H1 (cell line): Measurements from ENCODE around the gene RGS9. TPM values are rescaled to one million over a fixed set of nuclear protein-coding genes. Genes with fewer than 3 reads are reported as not detected.

ENCODE experiments used
- CTCF ChIA-PET: fragments of 300-600 bp; sonication (Branson Sonifier 250); formaldehyde crosslinking; loops from one replicate; lab custom pipeline; 2021; ENCODE audit not compliant: partially characterized antibody; lab: Charles Lee
- POLR2A ChIA-PET: fragments of 300-600 bp; sonication (Branson Sonifier 250); formaldehyde crosslinking; loops from one replicate; lab custom pipeline; 2021; ENCODE audit warnings: inconsistent platforms; ENCODE audit not compliant: partially characterized antibody; lab: Charles Lee
- DNase-seq, 2 experiments: peaks; one replicate each; pipeline versions ENCODE4 v3.0.0 to v3.0.0-alpha.2; 2010 to 2022; ENCODE audit warnings: low spot score in 2 of 2, low read depth in 1 of 2, mixed read lengths in 1 of 2
- FAIRE-seq: peaks from 2 replicates; lab custom pipeline; 2011; peaks lifted over from hg19 to GRCh38; lab: Jason Lieb, UNC
- H2AFZ ChIP-seq: 2 replicates; pipeline ENCODE4 v1.8.1; 2012; ENCODE audit warnings: low read length, inconsistent platforms
- H2AK5ac ChIP-seq: 2 replicates; pipeline ENCODE4 v1.6.1; 2013; ENCODE audit warnings: low read depth, low read length
- H2BK120ac ChIP-seq: replicated peaks from 2 replicates; pipeline ENCODE3; 2013; ENCODE audit warnings: low read depth, low read length, inconsistent platforms
- H2BK12ac ChIP-seq: 2 replicates; pipeline ENCODE4 v1.6.1; 2013; ENCODE audit warnings: low read depth, low read length
- H2BK15ac ChIP-seq: 2 replicates; pipeline ENCODE4 v1.6.1; 2013; ENCODE audit warnings: low read length
- H2BK20ac ChIP-seq: 2 replicates; pipeline ENCODE4 v1.6.1; 2013; ENCODE audit warnings: low read length
- H2BK5ac ChIP-seq: 2 replicates; pipeline ENCODE4 v1.6.1; 2013; ENCODE audit warnings: low read depth, low read length
- H3K14ac ChIP-seq: 2 replicates; pipeline ENCODE4 v1.6.1; 2013; ENCODE audit warnings: inconsistent platforms; ENCODE audit not compliant: insufficient read length
- H3K18ac ChIP-seq: 2 replicates; pipeline ENCODE4 v1.6.1; 2013; ENCODE audit warnings: low read length; ENCODE audit errors: extremely low read depth
- H3K23ac ChIP-seq: 2 replicates; pipeline ENCODE4 v1.6.1; 2013; ENCODE audit warnings: inconsistent platforms; ENCODE audit not compliant: insufficient read length
- H3K23me2 ChIP-seq: 2 replicates; pipeline ENCODE4 v1.6.1; 2013; ENCODE audit warnings: low read depth, low read length
- H3K27ac ChIP-seq: 2 replicates; pipeline ENCODE4 v1.6.1; 2011; ENCODE audit warnings: low read depth, low read length, inconsistent platforms
- H3K27me3 ChIP-seq, 4 experiments: replicated peaks in 1 of 4; 1 replicate in 1 of 4; 2 replicates in 3 of 4; pipeline versions ENCODE4 v1.6.1 to v1.8.1; 2011 to 2013; ENCODE audit warnings: low read length in 3 of 4, mild to moderate bottlenecking in 3 of 4, inconsistent platforms in 2 of 4, mixed read lengths in 2 of 4, moderate library complexity in 1 of 4; ENCODE audit not compliant: control insufficient read depth in 3 of 4, insufficient read depth in 3 of 4; ENCODE audit errors: extremely low read depth in 1 of 4
- H3K36me3 ChIP-seq, 4 experiments: 2 replicates each; pipeline versions ENCODE4 v1.6.1 to v1.8.1; 2011 to 2013; ENCODE audit warnings: mild to moderate bottlenecking in 4 of 4, low read length in 3 of 4, moderate library complexity in 2 of 4, control low read depth in 1 of 4, inconsistent platforms in 1 of 4; ENCODE audit not compliant: insufficient read depth in 4 of 4, control insufficient read depth in 2 of 4
- H3K4ac ChIP-seq: replicated peaks from 2 replicates; pipeline ENCODE3; 2013; ENCODE audit warnings: low read length, low read depth, mixed read lengths, inconsistent platforms; ENCODE audit not compliant: insufficient read length
- H3K4me1 ChIP-seq, 4 experiments: replicated peaks in 1 of 4; 1 replicate in 1 of 4; 2 replicates in 3 of 4; pipeline versions ENCODE4 v1.6.1 to v1.8.1; 2011 to 2013; ENCODE audit warnings: low read length in 3 of 4, inconsistent platforms in 2 of 4, mixed read lengths in 1 of 4; ENCODE audit not compliant: insufficient read depth in 4 of 4, control insufficient read depth in 3 of 4
- H3K4me2 ChIP-seq, 2 experiments: 2 replicates each; pipeline versions ENCODE4 v1.6.1 to v1.8.1; 2011 to 2013; ENCODE audit warnings: low read depth in 2 of 2, low read length in 2 of 2, control low read depth in 1 of 2, inconsistent platforms in 1 of 2, mild to moderate bottlenecking in 1 of 2; ENCODE audit not compliant: insufficient read depth in 1 of 2
- H3K4me3 ChIP-seq, 4 experiments: fragments of 200-600, 300-600 bp in 1 of 4; sonication (generic), shearing (Covaris generic), sonication (Bioruptor Twin) in 1 of 4; 2 replicates each; pipeline versions ENCODE4 v1.5.1 to v1.8.1; 2011 to 2016; ENCODE audit warnings: low read length in 4 of 4, low read depth in 3 of 4, control low read depth in 2 of 4, inconsistent platforms in 2 of 4, mild to moderate bottlenecking in 2 of 4, mixed read lengths in 1 of 4, moderate library complexity in 1 of 4; ENCODE audit not compliant: insufficient read depth in 2 of 4; ENCODE audit errors: extremely low read depth in 1 of 4
- H3K56ac ChIP-seq: replicated peaks from 2 replicates; pipeline ENCODE3; 2013; ENCODE audit warnings: low read depth, mild to moderate bottlenecking, mixed read lengths, low read length, inconsistent platforms; ENCODE audit not compliant: insufficient read length
- H3K79me1 ChIP-seq: 2 replicates; pipeline ENCODE4 v1.6.1; 2013; ENCODE audit warnings: low read depth, low read length, control low read depth
- H3K79me2 ChIP-seq, 2 experiments: 2 replicates each; pipeline versions ENCODE4 v1.6.1 to v1.8.1; 2012 to 2013; ENCODE audit warnings: low read length in 2 of 2, mild to moderate bottlenecking in 2 of 2, inconsistent platforms in 1 of 2; ENCODE audit not compliant: insufficient read depth in 2 of 2, control insufficient read depth in 1 of 2
- H3K9ac ChIP-seq, 4 experiments: replicated peaks in 1 of 4; 1 replicate in 1 of 4; 2 replicates in 3 of 4; pipeline versions ENCODE4 v1.6.1 to v1.8.1; 2011 to 2013; ENCODE audit warnings: low read depth in 3 of 4, low read length in 3 of 4, control low read depth in 2 of 4, mild to moderate bottlenecking in 2 of 4, moderate library complexity in 2 of 4, inconsistent platforms in 1 of 4; ENCODE audit errors: extremely low read depth in 1 of 4
- H3K9me3 ChIP-seq, 2 experiments: 2 replicates each; pipeline versions ENCODE4 v1.6.1 to v1.8.1; 2012 to 2013; ENCODE audit warnings: mild to moderate bottlenecking in 2 of 2, moderate library complexity in 2 of 2, control low read depth in 1 of 2, inconsistent platforms in 1 of 2, low read depth in 1 of 2, low read length in 1 of 2, mixed read lengths in 1 of 2; ENCODE audit not compliant: insufficient read depth in 2 of 2
- H4K20me1 ChIP-seq, 2 experiments: replicated peaks in 1 of 2; 2 replicates each; pipeline versions ENCODE3 to v1.8.1; 2011 to 2013; ENCODE audit warnings: inconsistent platforms in 2 of 2, low read length in 2 of 2, mild to moderate bottlenecking in 1 of 2; ENCODE audit not compliant: insufficient read depth in 2 of 2, control insufficient read depth in 1 of 2
- H4K5ac ChIP-seq: 2 replicates; pipeline ENCODE4 v1.6.1; 2013; ENCODE audit warnings: low read length, low read depth, mixed read lengths, inconsistent platforms; ENCODE audit not compliant: insufficient read length
- H4K8ac ChIP-seq: 2 replicates; pipeline ENCODE4 v1.8.0; 2013; ENCODE audit warnings: mild to moderate bottlenecking, moderate library complexity, low read length, inconsistent platforms; ENCODE audit not compliant: insufficient read depth; ENCODE audit errors: extremely low read depth
- H4K91ac ChIP-seq: replicated peaks from 2 replicates; pipeline ENCODE3; 2013; ENCODE audit warnings: low read length, mixed read lengths, inconsistent platforms; ENCODE audit not compliant: insufficient read length
- WGBS, 2 experiments: shearing (Covaris generic) in 1 of 2; methylation state at CpG; one replicate each; pipeline versions ENCODE4 v1.1.6 to v1.1.7; 2013 to 2015; ENCODE audit warnings: low lambda C conversion rate in 2 of 2, mixed read lengths in 2 of 2, inconsistent platforms in 1 of 2, low coverage in 1 of 2, missing lambda C conversion rate in 1 of 2; ENCODE audit not compliant: insufficient replicate concordance in 2 of 2, insufficient coverage in 1 of 2, insufficient read length in 1 of 2; ENCODE audit errors: extremely low coverage in 1 of 2, missing lambda C conversion rate in 1 of 2; 5-methylcytosine and 5-hydroxymethylcytosine counted together
- polyA plus RNA-seq, 7 experiments: library from polyadenylated mRNA; depleted of rRNA in 3 of 7; stranded (reverse) in 5 of 7; unstranded in 2 of 7; fragments of >200 nt in 5 of 7; fragments of 200-250 nt in 2 of 7; gene quantifications; 1 replicate in 5 of 7; 2 replicates in 1 of 7; 4 replicates in 1 of 7; pipeline versions ENCODE4 v1.2.1 to v1.2.3, GENCODE V29; 2011 to 2013; ENCODE audit warnings: missing spikeins in 2 of 7, mixed read lengths in 2 of 7
- total RNA-seq: library from RNA; stranded (reverse); fragmentation: NEBNext Ultra II Directional; extraction: Animal tissue kit (Norgen Biotek cat#: 25700); gene quantifications from 2 replicates; pipeline ENCODE4 v1.2.1, GENCODE V29; 2021

The RGS9 gene
- total and polyA plus RNA-seq, 2 of the 8 experiments (the other 6 are each of a cell fraction or from before 2014, with no cell fraction given), result 8.9 to 20.5 TPM

- no peak overlapping the region for H3K14ac ChIP-seq
- WGBS, 2 experiments, result 87% methylated on average over 1 of the region's 1 CpG; no CpG with 5 or more reads in 1 of the 2 experiments
These were observed 71.5 kb downstream of the RGS9 start for GRCh38 chr17:65208717-65209116.

More at GRCh38 chr17:65208717-65209116, 71.5 kb downstream of the RGS9 start:
- no peak overlapping the region for H2BK15ac ChIP-seq
- H3K4me2 ChIP-seq, result no peak overlapping the region; a peak in 1 of 4 replicates
- no peak overlapping the region for H4K91ac ChIP-seq
- no peak overlapping the region for H4K8ac ChIP-seq
- no peak overlapping the region for H2BK5ac ChIP-seq
- ChIA-PET CTCF (interaction anchor here (1.7 to 3.1 kb wide), 4 partner anchors 8 to 109 kb away, joined by 7 to 10 read pairs (median 8); no protein-coding TSS in a partner anchor), POLR2A (no interaction called here)
- no peak overlapping the region for H2BK120ac ChIP-seq
- H3K79me2 ChIP-seq, result no peaks in the 10 kb centered on the region
- H3K27me3 ChIP-seq, result no peaks in the 10 kb centered on the region
- FAIRE-seq (no peak), DNase-seq (no peak)
- no peak overlapping the region for H3K27ac ChIP-seq
- H3K18ac ChIP-seq, result no peak overlapping the region
- no peak overlapping the region for H3K4me3 ChIP-seq
- no peaks in the 10 kb centered on the region for H3K23me2 ChIP-seq
- H2AK5ac ChIP-seq, result no peak overlapping the region
- H4K5ac ChIP-seq, result no peak overlapping the region
- no peaks in the 10 kb centered on the region for H3K9me3 ChIP-seq
- no peaks in the 10 kb centered on the region for H4K20me1 ChIP-seq
- H3K36me3 ChIP-seq, result no peaks in the 10 kb centered on the region
- H2BK12ac ChIP-seq, result no peak overlapping the region
- H2BK20ac ChIP-seq, result no peak overlapping the region
- H3K4ac ChIP-seq, result no peak overlapping the region
- H3K56ac ChIP-seq, result no peak overlapping the region
- H3K9ac ChIP-seq, result no peak overlapping the region
- H3K79me1 ChIP-seq, result no peaks in the 10 kb centered on the region
- no peak overlapping the region for H2AFZ ChIP-seq
- peaks cover 0 to 2% (median 0%) of the 10 kb centered on the region in 4 experiments; a peak in 1 of 7 replicates for H3K4me1 ChIP-seq
- no peak overlapping the region for H3K23ac ChIP-seq
